GM10266 (cell line): Measurements from ENCODE around the gene KIF26B.

Source experiments
- DNase-seq: peaks from one replicate; pipeline ENCODE4 v3.0.0; 2012; ENCODE audit errors: extremely low spot score
- TF ChIP-seq, protein P1 (sequence below): IDR thresholded peaks from 2 replicates; pipeline ENCODE4 v1.5.1; 2012; ENCODE audit warnings: mild to moderate bottlenecking, low read depth; ENCODE audit not compliant: control insufficient read depth, insufficient read depth; ENCODE audit errors: missing control alignments

KIF26B gene

DNA sequence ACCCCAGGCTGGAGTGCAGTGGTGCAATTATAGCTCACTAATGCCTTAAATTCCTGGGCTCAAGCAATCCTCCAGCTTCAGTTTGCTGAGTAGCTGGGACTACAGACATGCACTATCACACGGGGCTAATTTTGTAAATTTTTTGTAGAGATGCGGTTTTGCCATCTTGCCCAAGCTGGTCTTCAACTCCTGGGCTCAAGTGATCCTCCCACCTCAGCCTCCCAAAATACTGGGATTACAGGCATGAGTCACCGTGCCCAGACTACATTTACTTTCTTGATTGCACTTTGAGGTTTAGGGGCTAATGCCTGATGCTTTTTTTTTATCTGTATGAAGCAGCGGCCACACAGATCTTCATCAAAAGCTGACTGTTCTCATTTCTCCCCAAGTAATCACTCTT is 124.6 kb downstream of the KIF26B start:
- no peak for DNase-seq
- TF ChIP-seq, protein P1, sequence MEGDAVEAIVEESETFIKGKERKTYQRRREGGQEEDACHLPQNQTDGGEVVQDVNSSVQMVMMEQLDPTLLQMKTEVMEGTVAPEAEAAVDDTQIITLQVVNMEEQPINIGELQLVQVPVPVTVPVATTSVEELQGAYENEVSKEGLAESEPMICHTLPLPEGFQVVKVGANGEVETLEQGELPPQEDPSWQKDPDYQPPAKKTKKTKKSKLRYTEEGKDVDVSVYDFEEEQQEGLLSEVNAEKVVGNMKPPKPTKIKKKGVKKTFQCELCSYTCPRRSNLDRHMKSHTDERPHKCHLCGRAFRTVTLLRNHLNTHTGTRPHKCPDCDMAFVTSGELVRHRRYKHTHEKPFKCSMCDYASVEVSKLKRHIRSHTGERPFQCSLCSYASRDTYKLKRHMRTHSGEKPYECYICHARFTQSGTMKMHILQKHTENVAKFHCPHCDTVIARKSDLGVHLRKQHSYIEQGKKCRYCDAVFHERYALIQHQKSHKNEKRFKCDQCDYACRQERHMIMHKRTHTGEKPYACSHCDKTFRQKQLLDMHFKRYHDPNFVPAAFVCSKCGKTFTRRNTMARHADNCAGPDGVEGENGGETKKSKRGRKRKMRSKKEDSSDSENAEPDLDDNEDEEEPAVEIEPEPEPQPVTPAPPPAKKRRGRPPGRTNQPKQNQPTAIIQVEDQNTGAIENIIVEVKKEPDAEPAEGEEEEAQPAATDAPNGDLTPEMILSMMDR = no peak

DNA sequence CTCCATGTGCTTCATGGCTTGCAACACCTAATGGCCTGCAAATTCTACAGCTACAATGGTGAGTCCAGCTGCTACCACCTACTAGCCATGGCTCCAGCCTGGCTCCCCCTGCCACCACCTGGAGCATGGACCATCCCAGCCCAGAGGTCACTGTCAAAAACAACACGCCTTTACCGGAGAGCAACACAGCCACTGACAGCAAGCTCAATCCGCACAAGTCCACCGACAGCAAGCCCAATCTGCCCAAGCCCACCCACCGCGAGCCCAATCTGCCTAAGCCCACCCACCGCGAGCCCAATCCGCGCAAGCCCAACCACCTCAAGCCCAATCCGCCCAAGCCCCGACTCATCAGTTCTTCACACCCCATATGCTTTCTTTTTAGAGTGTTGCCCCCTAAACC is 128.2 kb downstream of the KIF26B start:
- DNase-seq = no peak
- TF ChIP-seq, protein P1 = no peak

DNA sequence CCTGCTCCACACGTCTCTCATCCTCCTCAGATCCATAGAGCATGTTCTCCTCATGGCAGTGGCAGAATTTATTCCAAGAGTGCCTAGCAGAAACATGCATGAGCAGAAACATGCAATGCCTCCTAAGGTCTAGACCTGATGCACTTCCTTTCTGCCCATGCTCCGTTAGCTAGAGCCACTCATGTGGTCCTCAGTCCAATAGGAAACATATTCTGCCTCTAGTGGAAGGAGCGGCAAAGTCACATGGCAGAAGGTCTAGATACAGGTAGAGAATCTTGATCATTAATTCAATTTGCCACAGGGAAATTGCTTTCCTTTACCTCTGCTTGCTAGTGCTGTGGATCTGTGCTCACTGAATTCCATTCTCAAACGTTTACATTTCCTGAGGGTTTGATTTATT is 130.4 kb downstream of the KIF26B start:
- TF ChIP-seq, protein P1 = no peak
- no peak for DNase-seq

DNA sequence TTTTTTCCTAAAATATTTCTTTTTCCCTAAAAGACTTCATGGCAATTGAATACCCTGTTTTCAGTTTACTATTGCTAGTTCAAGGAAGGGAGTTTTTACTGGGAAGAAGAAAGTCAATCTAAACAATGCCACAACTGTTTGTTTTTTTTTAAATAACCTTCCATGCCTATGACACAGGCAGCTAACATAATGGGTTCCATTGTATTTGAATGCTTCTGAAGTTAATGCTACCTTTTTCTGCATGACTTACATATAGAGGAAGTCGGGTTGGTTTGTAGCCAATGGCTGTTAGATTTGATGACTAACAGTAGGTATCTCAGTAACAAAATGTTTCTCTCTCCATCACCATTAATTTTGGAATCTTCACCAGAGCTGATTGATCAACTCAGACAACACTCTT is 134.0 kb downstream of the KIF26B start:
- TF ChIP-seq, protein P1 = no peak

DNA sequence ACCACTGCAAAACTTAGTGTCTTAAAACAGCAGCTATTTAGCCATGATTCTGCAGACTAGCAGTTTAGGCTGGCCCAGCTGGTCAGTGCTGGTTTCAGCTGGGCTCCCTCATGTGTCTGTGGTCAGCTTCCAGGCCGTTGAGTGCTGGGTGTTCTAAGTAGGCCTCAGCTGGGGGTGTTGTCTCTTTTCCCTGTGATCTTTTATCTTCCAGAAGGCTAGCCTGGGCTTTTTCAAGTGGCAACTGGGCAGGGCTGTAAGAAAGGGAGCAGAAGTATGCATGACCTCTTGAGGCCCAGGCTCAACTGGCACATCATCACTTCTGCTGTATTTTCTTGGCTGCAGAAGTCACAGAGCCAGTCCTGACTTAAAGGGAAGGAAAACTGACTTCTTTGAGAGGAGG is 136.1 kb downstream of the KIF26B start:
- TF ChIP-seq, protein P1 = no peak
- DNase-seq = no peak

More for the DNA sequence above, 134.0 kb downstream of the KIF26B start:
- no peak for DNase-seq

DNA sequence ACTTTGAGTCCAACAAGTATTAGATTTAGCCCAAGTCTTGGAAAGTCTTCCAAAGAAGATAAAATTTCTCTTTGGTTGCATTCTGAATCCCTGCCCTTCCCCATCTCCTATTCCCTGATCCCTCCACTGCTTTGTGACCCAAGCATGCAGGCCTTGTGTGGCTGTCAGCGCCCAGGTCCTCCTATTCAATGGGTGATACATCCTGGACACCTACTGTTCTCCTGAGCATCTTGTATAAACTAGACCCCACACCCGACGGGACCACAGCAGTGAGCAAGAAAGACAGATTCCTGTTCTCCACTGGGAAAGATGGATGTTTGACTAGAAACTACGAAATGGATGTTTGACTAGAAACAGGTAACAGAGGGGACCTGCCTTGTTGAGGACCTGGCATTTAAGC is 136.6 kb downstream of the KIF26B start:
- no peak for DNase-seq
- TF ChIP-seq, protein P1 = no peak

DNA sequence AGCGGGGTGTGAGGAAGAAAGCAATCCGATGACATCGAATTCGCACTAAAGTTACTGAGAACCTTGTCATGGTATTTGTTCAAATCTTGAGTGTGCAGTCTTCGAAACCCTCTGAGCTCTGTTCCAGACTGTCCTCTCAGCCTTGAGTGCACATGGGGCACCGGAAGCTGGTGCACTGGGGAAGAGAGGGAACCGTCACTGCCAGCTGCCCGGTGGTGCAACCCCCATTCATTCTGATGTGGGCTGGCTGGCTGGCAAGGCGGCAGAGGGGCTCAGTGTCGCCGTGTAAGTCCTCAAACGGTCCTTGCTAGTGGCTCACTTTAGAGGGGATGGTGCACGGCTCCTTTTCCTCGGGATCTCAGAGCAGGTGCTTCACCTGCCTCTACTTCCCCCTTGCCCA is 137.4 kb downstream of the KIF26B start:
- no peak for DNase-seq
- TF ChIP-seq, protein P1 = no peak
